HepG2 (cell line): ENCODE results near the gene ZNF546. TPM values are rescaled to one million over a fixed set of nuclear protein-coding genes. Genes with fewer than 3 reads are reported as not detected.

ENCODE experiments used
- ATAC-seq: fragments of 200-7000 bp; cut with Tn5 transposase; 3 replicates; pipeline ENCODE4 v1.9.1; 2020; ENCODE audit warnings: mild to moderate bottlenecking, moderate library complexity
- Bru-seq: library from RNA; stranded (reverse); fragments of 400-500 nt; gene quantifications from one replicate; lab custom pipeline; 2021; lab: Mats Ljungman, UMichigan
- BruChase-seq, 2 experiments: library from RNA; stranded (reverse); fragments of 400-500 nt; gene quantifications; one replicate each; lab custom pipeline; 2021; lab: Mats Ljungman, UMichigan
- BruUV-seq: library from RNA; stranded (reverse); fragments of 400-500 nt; replicated peaks from 2 replicates; lab custom pipeline; 2021; lab: Mats Ljungman, UMichigan
- CTCF ChIA-PET: fragments of 300-600 bp; formaldehyde crosslinking; extraction: SDS; loops from one replicate; lab custom pipeline; 2021; ENCODE audit warnings: low total read pairs, inconsistent platforms, low intra/inter-chr PET ratio; lab: Yijun Ruan, JAX
- POLR2A ChIA-PET: fragments of 350-600 bp; sonication (Branson Sonifier 250); formaldehyde crosslinking; loops from one replicate; lab custom pipeline; 2020; ENCODE audit warnings: antibody characterized with exemption, inconsistent platforms; lab: Yijun Ruan, JAX
- DNase-seq: peaks from one replicate; pipeline ENCODE4 v3.0.0-alpha.2; 2015; ENCODE audit warnings: low spot score
- FAIRE-seq: peaks from 3 replicates; lab custom pipeline; 2011; peaks lifted over from hg19 to GRCh38; lab: Jason Lieb, UNC
- H2AFZ ChIP-seq: one replicate; pipeline ENCODE4 v1.6.1; 2011; ENCODE audit warnings: low read length, inconsistent platforms
- H3K27ac ChIP-seq: fragments of 300-600 bp; 3 replicates; pipeline ENCODE4 v1.8.0; 2011; ENCODE audit warnings: mixed run types, mild to moderate bottlenecking, mixed read lengths, low read length, inconsistent platforms; ENCODE audit not compliant: insufficient read depth; ENCODE audit errors: extremely low read length
- H3K27me3 ChIP-seq, 2 experiments: fragments of 200-600 bp in 1 of 2; 2 replicates in 1 of 2; 3 replicates in 1 of 2; pipeline versions ENCODE4 v1.6.0 to v1.8.0; 2011; ENCODE audit warnings: low read length in 2 of 2, mild to moderate bottlenecking in 2 of 2, moderate library complexity in 2 of 2, inconsistent platforms in 1 of 2; ENCODE audit not compliant: insufficient read depth in 2 of 2, control insufficient read depth in 1 of 2
- H3K36me3 ChIP-seq, 2 experiments: fragments of 200-600 bp in 1 of 2; replicated peaks in 1 of 2; 2 replicates in 1 of 2; 3 replicates in 1 of 2; pipeline versions ENCODE4 v1.5.1 to v1.8.0; 2011; ENCODE audit warnings: low read length in 2 of 2, inconsistent platforms in 1 of 2; ENCODE audit not compliant: insufficient read depth in 2 of 2, control insufficient read depth in 1 of 2
- H3K4me1 ChIP-seq: 2 replicates; pipeline ENCODE4 v1.5.1; 2012; ENCODE audit warnings: low read length, inconsistent platforms; ENCODE audit not compliant: insufficient read depth
- H3K4me2 ChIP-seq: 2 replicates; pipeline ENCODE4 v1.6.0; 2011; ENCODE audit warnings: low read depth, low read length, inconsistent platforms
- H3K4me3 ChIP-seq, 3 experiments: fragments of 200-600 bp in 1 of 3; sonication (generic), shearing (Covaris generic) in 1 of 3; replicated peaks in 1 of 3; 2 replicates each; pipeline ENCODE4 v1.5.1; 2011 to 2016; ENCODE audit warnings: low read length in 3 of 3, inconsistent platforms in 2 of 3, low read depth in 2 of 3, mild to moderate bottlenecking in 2 of 3, control low read depth in 1 of 3, mixed read lengths in 1 of 3; ENCODE audit not compliant: insufficient read depth in 1 of 3
- H3K79me2 ChIP-seq: one replicate; pipeline ENCODE4 v1.6.1; 2011; ENCODE audit warnings: low read length, inconsistent platforms; ENCODE audit not compliant: insufficient read depth
- H3K9ac ChIP-seq: 2 replicates; pipeline ENCODE4 v1.6.0; 2011; ENCODE audit warnings: mild to moderate bottlenecking, low read depth, low read length, inconsistent platforms; ENCODE audit not compliant: insufficient read depth
- H3K9me3 ChIP-seq: 2 replicates; pipeline ENCODE4 v1.5.1; 2012; ENCODE audit warnings: mild to moderate bottlenecking, low read length
- H4K20me1 ChIP-seq: 2 replicates; pipeline ENCODE4 v1.6.0; 2011; ENCODE audit warnings: inconsistent platforms, mild to moderate bottlenecking, low read length, moderate library complexity; ENCODE audit not compliant: insufficient read depth
- BCL6 ChIP-seq: IDR thresholded peaks from 2 replicates; pipeline ENCODE4 v1.6.1; 2016; ENCODE audit warnings: missing genetic modification reagents, missing compliant biosample characterization
- FIP1L1 ChIP-seq: fragments of 200-400 bp; formaldehyde crosslinking; IDR thresholded peaks from 2 replicates; pipeline ENCODE4 v1.6.1; 2018; ENCODE audit warnings: low read depth, mild to moderate bottlenecking, low read length, moderate library complexity, borderline replicate concordance; ENCODE audit not compliant: insufficient read depth
- FOSL2 ChIP-seq: sonication (generic); formaldehyde crosslinking; IDR thresholded peaks from 2 replicates; pipeline ENCODE4 v1.4.0; 2020; ENCODE audit warnings: missing genetic modification reagents
- FOXJ3 ChIP-seq: sonication (generic); formaldehyde crosslinking; IDR thresholded peaks from 2 replicates; pipeline ENCODE4 v1.4.0; 2020; ENCODE audit warnings: missing genetic modification reagents, mild to moderate bottlenecking, borderline replicate concordance
- HIVEP1 ChIP-seq: sonication (generic); formaldehyde crosslinking; IDR thresholded peaks from 2 replicates; pipeline ENCODE4 v1.4.0; 2020; ENCODE audit warnings: mild to moderate bottlenecking, missing genetic modification reagents
- NPAS2 ChIP-seq: sonication (generic); formaldehyde crosslinking; IDR thresholded peaks from 2 replicates; pipeline ENCODE4 v1.8.0; 2022; ENCODE audit warnings: mild to moderate bottlenecking, missing genetic modification reagents, borderline replicate concordance
- ZNF432 ChIP-seq: sonication (generic); formaldehyde crosslinking; IDR thresholded peaks from 2 replicates; pipeline ENCODE4 v1.5.0; 2020; ENCODE audit warnings: missing genetic modification reagents, mild to moderate bottlenecking, borderline replicate concordance
- ZNF451 ChIP-seq: sonication (generic); formaldehyde crosslinking; IDR thresholded peaks from 2 replicates; pipeline ENCODE4 v1.5.0; 2020; ENCODE audit warnings: mild to moderate bottlenecking, missing genetic modification reagents
- ZNF547 ChIP-seq: sonication (generic); formaldehyde crosslinking; IDR thresholded peaks from 2 replicates; pipeline ENCODE4 v1.5.1; 2020; ENCODE audit warnings: mild to moderate bottlenecking, missing genetic modification reagents
- ZNF577 ChIP-seq: sonication (generic); formaldehyde crosslinking; IDR thresholded peaks from 2 replicates; pipeline ENCODE4 v1.4.0; 2020; ENCODE audit warnings: mild to moderate bottlenecking, low read depth, missing genetic modification reagents, borderline replicate concordance
- ZNF891 ChIP-seq: sonication (generic); formaldehyde crosslinking; IDR thresholded peaks from 2 replicates; pipeline ENCODE4 v1.5.0; 2020; ENCODE audit warnings: mild to moderate bottlenecking, missing genetic modification reagents
- WGBS: methylation state at CpG from one replicate; pipeline ENCODE4 v1.1.6; 2017; ENCODE audit warnings: low lambda C conversion rate; 5-methylcytosine and 5-hydroxymethylcytosine counted together
- in situ Hi-C: cut with HindIII; loops from 2 replicates; pipeline ENCODE4 v1.10.0; 2017; ENCODE audit warnings: low pct_unique_long_range_greater_than_20kb; ENCODE audit not compliant: extremely low pct_ligation_motif_present
- intact Hi-C: fragments of 100-400 bp; cut with micrococcal nuclease; formaldehyde crosslinking; loops from one replicate; pipeline ENCODE4 v1.10.0; 2022; ENCODE audit not compliant: unreplicated experiment
- long read RNA-seq, 2 experiments: library from RNA in 1 of 2; library from polyadenylated mRNA in 1 of 2; stranded (forward) in 1 of 2; unstranded in 1 of 2; transcript quantifications; one replicate each; pipeline ENCODE4 v2.0.0, GENCODE V29; 2019 to 2022
- polyA minus RNA-seq, 3 experiments: library from RNA; depleted of rRNA, polyadenylated mRNA; stranded (reverse); fragments of >200 nt; gene quantifications; 2 replicates each; pipeline ENCODE4 v1.2.3, GENCODE V29; 2011; ENCODE audit warnings: low replicate concordance in 1 of 3
- polyA plus RNA-seq, 8 experiments: library from polyadenylated mRNA; depleted of rRNA in 3 of 8; stranded (reverse) in 7 of 8; unstranded in 1 of 8; fragments of >200 nt; fragmentation: Illumina TruSeq in 4 of 8; extraction: Trizol in 4 of 8; gene quantifications; 2 replicates each; pipeline versions ENCODE4 v1.2.1 to v1.2.3, GENCODE V29; 2011 to 2016; ENCODE audit warnings: low read depth in 4 of 8, missing spikeins in 1 of 8, mixed read lengths in 1 of 8; ENCODE audit not compliant: insufficient read depth in 1 of 8
- total RNA-seq, 5 experiments: library from RNA; depleted of rRNA; stranded (reverse); fragments of >200 nt; fragmentation: Illumina TruSeq; extraction: Trizol; gene quantifications; 2 replicates each; pipeline ENCODE4 v1.2.3, GENCODE V29; 2016; ENCODE audit warnings: low read depth in 1 of 5
- TF ChIP-seq, protein P1 (sequence below): sonication (generic); formaldehyde crosslinking; IDR thresholded peaks from 2 replicates; pipeline ENCODE4 v1.4.0; 2020; ENCODE audit warnings: mild to moderate bottlenecking, missing genetic modification reagents, borderline replicate concordance

Gene ZNF546
- total RNA-seq (2016; rRNA removed; fragmentation: Illumina TruSeq; extraction: Trizol) (4.1 and 6.0 TPM in 2 replicates), polyA plus RNA-seq (2011; rRNA removed) (2.2 and 2.5 TPM in 2 replicates), polyA minus RNA-seq (2011; rRNA and poly(A)+ RNA removed; ENCODE audit: low replicate concordance) (4.0 and 5.1 TPM in 2 replicates), Bru-seq, nascent RNA (percentile 50 among the genes with signal in this experiment), BruChase-seq, experiment 1, labeled RNA remaining after a 6-hour chase (percentile 36 among the genes with signal in this experiment), BruChase-seq, experiment 2, labeled RNA remaining after a 2-hour chase (percentile 46 among the genes with signal in this experiment)
- 0.18 and 0.20 TPM in 2 replicates for total RNA-seq (2016; cell fraction: cytosol; rRNA removed; fragmentation: Illumina TruSeq; extraction: Trizol; ENCODE audit: low read depth)
- total RNA-seq (2016; cell fraction: insoluble cytoplasmic fraction; rRNA removed; fragmentation: Illumina TruSeq; extraction: Trizol): 4.6 and 6.1 TPM in 2 replicates
- 1.4 and 2.4 TPM in 2 replicates for total RNA-seq (2016; cell fraction: membrane; rRNA removed; fragmentation: Illumina TruSeq; extraction: Trizol)
- total RNA-seq (2016; cell fraction: nucleus; rRNA removed; fragmentation: Illumina TruSeq; extraction: Trizol): 6.4 and 7.1 TPM in 2 replicates
- polyA plus RNA-seq (2011; cell fraction: cytosol; rRNA removed): 0.74 and 1.4 TPM in 2 replicates
- polyA plus RNA-seq (2011; cell fraction: nucleus; rRNA removed): 2.0 and 2.9 TPM in 2 replicates
- 1.3 and 2.1 TPM in 2 replicates for polyA plus RNA-seq (2012)
- 0.05 and 0.28 TPM in 2 replicates for polyA plus RNA-seq (2016; cell fraction: cytosol; fragmentation: Illumina TruSeq; extraction: Trizol; ENCODE audit: low read depth)
- polyA plus RNA-seq (2016; cell fraction: insoluble cytoplasmic fraction; fragmentation: Illumina TruSeq; extraction: Trizol; ENCODE audit: low read depth): 2.7 and 2.8 TPM in 2 replicates
- 0.25 and 0.58 TPM in 2 replicates for polyA plus RNA-seq (2016; cell fraction: membrane; fragmentation: Illumina TruSeq; extraction: Trizol; ENCODE audit: low read depth)
- 6.0 and 6.4 TPM in 2 replicates for polyA plus RNA-seq (2016; cell fraction: nucleus; fragmentation: Illumina TruSeq; extraction: Trizol; ENCODE audit: insufficient read depth, low read depth)
- 1.8 and 2.4 TPM in 2 replicates for polyA minus RNA-seq (2011; cell fraction: cytosol; rRNA and poly(A)+ RNA removed)
- polyA minus RNA-seq (2011; cell fraction: nucleus; rRNA and poly(A)+ RNA removed): 14.5 and 15.5 TPM in 2 replicates
- long read RNA-seq, experiment 1: 0 reads
- long read RNA-seq, experiment 2, partial matches to known transcripts: 1 of 3 reads
- long read RNA-seq, experiment 2, other reads (novel, unspliced or antisense): 0 of 3 reads

DNA sequence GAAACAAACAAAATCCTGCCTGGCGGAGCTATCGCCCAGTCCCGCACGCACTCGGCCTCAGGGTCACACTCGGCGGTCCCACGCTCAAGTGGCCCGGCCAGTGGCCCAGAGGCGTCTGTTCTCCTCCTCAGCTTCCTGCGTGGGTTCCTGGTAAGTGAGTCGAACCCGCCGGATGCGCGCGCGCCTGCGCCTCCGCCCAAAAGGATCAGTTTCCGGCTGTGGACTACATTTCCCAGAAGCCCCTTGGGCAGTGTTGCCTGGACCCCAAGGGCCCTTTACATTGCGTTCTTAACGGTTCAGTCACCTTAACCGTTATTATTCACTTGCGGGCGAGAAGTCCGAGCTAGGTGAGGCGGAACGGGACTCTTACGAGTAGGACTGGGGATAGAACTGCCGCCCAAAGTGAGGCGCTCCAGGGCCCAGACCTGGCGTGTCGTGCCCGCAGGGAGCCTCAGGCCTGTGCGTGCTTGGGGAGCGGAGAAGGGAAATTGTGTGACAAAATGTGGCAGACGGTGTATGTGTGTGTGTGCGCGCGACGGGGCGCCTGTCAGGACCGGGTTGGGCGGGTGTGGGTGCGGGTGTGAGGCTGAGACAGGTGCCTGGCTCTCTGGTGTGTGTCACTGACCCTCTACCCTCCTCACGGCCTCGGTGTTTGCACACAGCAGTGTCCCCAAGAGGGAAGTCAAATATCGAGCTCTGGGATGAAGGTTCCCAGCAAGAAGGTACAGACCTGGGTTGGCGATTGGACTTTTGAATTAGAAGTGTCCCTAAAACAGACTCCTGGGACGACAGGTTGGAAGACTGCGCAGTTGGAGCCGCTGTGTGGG is at the start of gene ZNF546:
Gene ZNF546, plus strand, starts transcription at position 250 of the 827 bp plus-strand sequence. CDS start 1,267 bp downstream, outside the sequence.
- DNase-seq (peak; percentile 76), FAIRE-seq (peak; percentile 42), ATAC-seq (peak; percentile 97)
- Histone ChIP-seq H3K4me1 (peaks cover 23% of the 10 kb centered on the region), H3K9ac (peak within 1 kb of the TSS; percentile 83), H4K20me1 (no peaks in the 10 kb centered on the region), H3K36me3 (no peaks in the 10 kb centered on the region), H3K27me3 (no peaks in the 10 kb centered on the region; a peak in 1 of 5 replicates), H3K4me3 (peak within 1 kb of the TSS; percentile 79 to 93 (median 81)), H3K4me2 (peak within 1 kb of the TSS; percentile 94), H3K9me3 (peaks cover 11% of the 10 kb centered on the region; the same call in 1 of the 2 replicates), H3K79me2 (peaks cover 10% of the 10 kb centered on the region), H3K27ac (peak within 1 kb of the TSS; percentile 78), H2AFZ (peak within 1 kb of the TSS; percentile 22)
- 1% methylated on average over 31 of the region's 53 CpGs for WGBS
- no TSS peak for BruUV-seq
- in situ Hi-C loops: no loop called here
- intact Hi-C loops: loop anchor here (2.0 kb wide), 2 partner anchors 26 to 58 kb away; partner anchors contain the start of gene PSMC4
- POLR2A ChIA-PET: interaction anchor here (0.6 to 2.7 kb wide), 3 partner anchors 27 to 781 kb away, joined by 3 to 24 read pairs (median 7); partner anchors contain the start of genes PSMC4, RAB4B and ZNF780A
- CTCF ChIA-PET: no interaction called here
- TF ChIP-seq ZNF451 (CRISPR knock-in tag) (peak; percentile 91; the same call in 1 of the 2 replicates), ZNF577 (CRISPR knock-in tag) (0 out of 2 replicates have a peak, but pooled peaks have one; percentile 41), FOSL2 (peak; percentile 4; the same call in 1 of the 2 replicates), FIP1L1 (no peak), FOXJ3 (0 out of 2 replicates have a peak, but pooled peaks have one; percentile 32), HIVEP1 (CRISPR knock-in tag) (no peak), ZNF432 (no peak), ZNF891 (CRISPR knock-in tag) (no peak; the same call in 1 of the 2 replicates), ZNF547 (CRISPR knock-in tag) (peak; percentile 60; the same call in 1 of the 2 replicates), BCL6 (CRISPR knock-in tag) (peak; percentile 56; the same call in 1 of the 2 replicates), NPAS2 (CRISPR knock-in tag) (no peak)
- TF ChIP-seq, protein P1, sequence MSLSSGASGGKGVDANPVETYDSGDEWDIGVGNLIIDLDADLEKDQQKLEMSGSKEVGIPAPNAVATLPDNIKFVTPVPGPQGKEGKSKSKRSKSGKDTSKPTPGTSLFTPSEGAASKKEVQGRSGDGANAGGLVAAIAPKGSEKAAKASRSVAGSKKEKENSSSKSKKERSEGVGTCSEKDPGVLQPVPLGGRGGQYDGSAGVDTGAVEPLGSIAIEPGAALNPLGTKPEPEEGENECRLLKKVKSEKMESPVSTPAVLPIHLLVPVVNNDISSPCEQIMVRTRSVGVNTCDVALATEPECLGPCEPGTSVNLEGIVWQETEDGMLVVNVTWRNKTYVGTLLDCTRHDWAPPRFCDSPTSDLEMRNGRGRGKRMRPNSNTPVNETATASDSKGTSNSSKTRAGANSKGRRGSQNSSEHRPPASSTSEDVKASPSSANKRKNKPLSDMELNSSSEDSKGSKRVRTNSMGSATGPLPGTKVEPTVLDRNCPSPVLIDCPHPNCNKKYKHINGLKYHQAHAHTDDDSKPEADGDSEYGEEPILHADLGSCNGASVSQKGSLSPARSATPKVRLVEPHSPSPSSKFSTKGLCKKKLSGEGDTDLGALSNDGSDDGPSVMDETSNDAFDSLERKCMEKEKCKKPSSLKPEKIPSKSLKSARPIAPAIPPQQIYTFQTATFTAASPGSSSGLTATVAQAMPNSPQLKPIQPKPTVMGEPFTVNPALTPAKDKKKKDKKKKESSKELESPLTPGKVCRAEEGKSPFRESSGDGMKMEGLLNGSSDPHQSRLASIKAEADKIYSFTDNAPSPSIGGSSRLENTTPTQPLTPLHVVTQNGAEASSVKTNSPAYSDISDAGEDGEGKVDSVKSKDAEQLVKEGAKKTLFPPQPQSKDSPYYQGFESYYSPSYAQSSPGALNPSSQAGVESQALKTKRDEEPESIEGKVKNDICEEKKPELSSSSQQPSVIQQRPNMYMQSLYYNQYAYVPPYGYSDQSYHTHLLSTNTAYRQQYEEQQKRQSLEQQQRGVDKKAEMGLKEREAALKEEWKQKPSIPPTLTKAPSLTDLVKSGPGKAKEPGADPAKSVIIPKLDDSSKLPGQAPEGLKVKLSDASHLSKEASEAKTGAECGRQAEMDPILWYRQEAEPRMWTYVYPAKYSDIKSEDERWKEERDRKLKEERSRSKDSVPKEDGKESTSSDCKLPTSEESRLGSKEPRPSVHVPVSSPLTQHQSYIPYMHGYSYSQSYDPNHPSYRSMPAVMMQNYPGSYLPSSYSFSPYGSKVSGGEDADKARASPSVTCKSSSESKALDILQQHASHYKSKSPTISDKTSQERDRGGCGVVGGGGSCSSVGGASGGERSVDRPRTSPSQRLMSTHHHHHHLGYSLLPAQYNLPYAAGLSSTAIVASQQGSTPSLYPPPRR (CRISPR knock-in tag): peak; percentile 18; the same call in 1 of the 2 replicates
